ENCODE results near the gene TSPO. TPM values are rescaled to one million over a fixed set of nuclear protein-coding genes. Genes with fewer than 3 reads are reported as not detected.

Gene TSPO
- total and polyA plus RNA-seq, 3 donors from 2014 or later, result 42.8 to 92.5 (median 68.7) TPM

DNA sequence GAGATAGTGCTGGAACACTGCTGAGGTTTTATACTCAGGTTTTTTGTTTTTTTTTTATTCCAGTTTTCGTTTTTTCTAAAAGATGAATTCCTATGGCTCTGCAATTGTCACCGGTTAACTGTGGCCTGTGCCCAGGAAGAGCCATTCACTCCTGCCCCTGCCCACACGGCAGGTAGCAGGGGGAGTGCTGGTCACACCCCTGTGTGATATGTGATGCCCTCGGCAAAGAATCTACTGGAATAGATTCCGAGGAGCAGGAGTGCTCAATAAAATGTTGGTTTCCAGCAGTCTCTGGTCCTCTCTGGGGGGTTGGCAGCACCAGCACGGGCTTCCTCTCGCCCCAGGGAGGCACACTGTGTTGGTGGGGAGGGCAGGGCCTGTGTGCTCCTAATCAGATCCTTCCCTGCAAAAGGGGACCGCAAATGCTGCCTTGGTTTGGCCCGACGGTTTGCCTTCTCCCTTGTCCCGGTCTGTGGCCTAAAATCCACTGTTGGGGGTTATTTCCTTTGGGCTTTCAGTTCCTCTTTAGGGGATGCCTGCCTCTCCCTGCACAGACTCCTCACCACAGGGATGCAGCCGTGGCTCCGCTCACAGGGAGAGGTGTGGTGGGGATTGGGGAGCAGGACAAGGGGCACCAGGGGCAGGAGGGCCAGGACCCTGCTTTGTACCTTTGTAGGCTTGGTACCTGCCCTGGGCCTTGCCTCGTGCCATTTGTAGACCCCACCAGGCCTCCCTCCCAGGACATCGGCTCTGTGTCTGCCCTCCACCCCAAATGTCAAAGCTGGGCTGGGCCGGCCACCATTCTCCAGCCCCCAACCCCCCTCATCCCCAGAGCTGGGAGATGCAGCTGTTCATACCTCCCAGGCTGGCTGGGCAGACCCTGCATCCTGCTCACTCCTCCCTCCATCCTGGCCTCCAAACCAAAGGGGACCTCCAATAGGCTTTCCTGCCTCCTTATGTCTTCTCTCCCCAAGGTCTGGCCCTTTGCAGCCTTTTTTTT is 21.6 kb upstream of the TSPO start:
- WGBS, 2 donors, result 61 to 73% methylated on average over 12 to 16 of the region's 16 CpGs
- Histone ChIP-seq H3K27me3 (no peaks in the 10 kb centered on the region), H3K27ac (no peak overlapping the region), H3K36me3 (ENCODE audit: low read depth, missing control alignments) (no peaks in the 10 kb centered on the region), H3K4me1 (peaks cover 11% of the 10 kb centered on the region), H3K4me3 (no peak overlapping the region), H3K9me3 (no peaks in the 10 kb centered on the region)
- DNase-seq, result no peak
- TF ChIP-seq POLR2A (IDR thresholded peaks at IDR 0.05), result no peak
- TF ChIP-seq, protein P1, sequence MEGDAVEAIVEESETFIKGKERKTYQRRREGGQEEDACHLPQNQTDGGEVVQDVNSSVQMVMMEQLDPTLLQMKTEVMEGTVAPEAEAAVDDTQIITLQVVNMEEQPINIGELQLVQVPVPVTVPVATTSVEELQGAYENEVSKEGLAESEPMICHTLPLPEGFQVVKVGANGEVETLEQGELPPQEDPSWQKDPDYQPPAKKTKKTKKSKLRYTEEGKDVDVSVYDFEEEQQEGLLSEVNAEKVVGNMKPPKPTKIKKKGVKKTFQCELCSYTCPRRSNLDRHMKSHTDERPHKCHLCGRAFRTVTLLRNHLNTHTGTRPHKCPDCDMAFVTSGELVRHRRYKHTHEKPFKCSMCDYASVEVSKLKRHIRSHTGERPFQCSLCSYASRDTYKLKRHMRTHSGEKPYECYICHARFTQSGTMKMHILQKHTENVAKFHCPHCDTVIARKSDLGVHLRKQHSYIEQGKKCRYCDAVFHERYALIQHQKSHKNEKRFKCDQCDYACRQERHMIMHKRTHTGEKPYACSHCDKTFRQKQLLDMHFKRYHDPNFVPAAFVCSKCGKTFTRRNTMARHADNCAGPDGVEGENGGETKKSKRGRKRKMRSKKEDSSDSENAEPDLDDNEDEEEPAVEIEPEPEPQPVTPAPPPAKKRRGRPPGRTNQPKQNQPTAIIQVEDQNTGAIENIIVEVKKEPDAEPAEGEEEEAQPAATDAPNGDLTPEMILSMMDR (IDR thresholded peaks at IDR 0.05), result no peak
- intact Hi-C loops (cut with DNase I; ENCODE audit: low total_unique reads), result no loop called here

DNA sequence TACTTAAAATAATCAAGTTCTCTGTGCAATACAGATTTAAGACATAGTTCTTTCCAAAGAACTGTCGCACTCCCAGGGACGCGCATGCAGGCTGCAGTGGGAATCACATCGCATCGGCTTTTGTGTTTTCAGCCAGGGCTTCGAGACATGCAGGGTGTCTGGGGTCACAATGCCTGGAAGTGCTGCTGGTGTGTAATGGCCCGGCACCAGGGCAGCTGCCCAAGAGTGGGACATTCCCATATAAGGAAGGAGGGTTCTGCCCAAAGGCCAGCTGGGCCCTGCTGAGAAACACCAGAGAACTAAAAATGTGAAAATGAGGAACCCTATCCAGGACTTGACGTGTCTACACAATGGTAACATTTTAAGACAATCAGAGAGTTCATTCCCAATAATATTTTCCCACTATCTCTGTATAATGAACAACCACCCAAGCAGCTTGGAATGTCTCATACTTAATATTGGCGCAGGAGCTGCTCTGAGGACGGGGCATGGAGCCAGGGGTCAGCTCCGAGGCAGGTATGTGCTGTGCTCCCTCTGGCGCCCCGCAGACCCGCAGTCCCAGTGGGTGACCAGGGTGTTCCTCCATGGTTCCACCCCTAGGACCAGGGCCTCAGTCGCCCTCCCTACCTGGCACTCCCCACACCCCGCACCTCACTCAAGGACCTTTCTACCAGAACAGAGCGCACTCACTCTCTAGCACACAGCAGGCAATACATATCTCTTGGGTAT is 19.4 kb upstream of the TSPO start:
- intact Hi-C loops (cut with DNase I; ENCODE audit: low total_unique reads), result no loop called here
- H3K27ac ChIP-seq, result peak overlapping the region in 1 of 2 donors; percentile 50
- H3K4me1 ChIP-seq, result peaks cover 11% of the 10 kb centered on the region
- H3K36me3 ChIP-seq (ENCODE audit: low read depth, missing control alignments), result no peaks in the 10 kb centered on the region
- H3K27me3 ChIP-seq, result no peaks in the 10 kb centered on the region
- WGBS, 2 donors, result 62 to 68% methylated on average over 17 of the region's 17 CpGs
- H3K9me3 ChIP-seq, result no peaks in the 10 kb centered on the region
- TF ChIP-seq, protein P1 (IDR thresholded peaks at IDR 0.05), result no peak
- no peak for TF ChIP-seq POLR2A (IDR thresholded peaks at IDR 0.05)
- DNase-seq, result peak; percentile 34
- H3K4me3 ChIP-seq, result no peak overlapping the region

DNA sequence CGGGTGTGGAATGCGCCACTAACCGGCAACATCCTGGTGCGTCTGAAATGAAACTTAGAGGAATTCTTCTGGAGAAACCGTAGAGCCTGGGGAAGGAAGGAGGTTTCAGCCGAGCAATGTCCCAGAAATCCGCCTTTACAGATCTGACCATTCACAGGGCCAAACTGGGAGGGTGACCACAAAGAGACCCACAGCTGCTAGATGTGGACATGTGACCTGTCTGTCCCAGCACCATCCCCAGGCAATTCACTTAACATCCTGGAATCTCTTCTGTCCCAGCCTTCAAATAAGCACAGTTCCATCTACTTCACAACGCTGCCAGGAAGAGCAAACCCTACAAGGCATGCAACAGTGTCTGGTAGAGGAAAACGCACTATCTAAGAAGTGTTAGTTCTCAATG is 18.0 kb upstream of the TSPO start:
- intact Hi-C loops (cut with DNase I; ENCODE audit: low total_unique reads), result no loop called here
- Histone ChIP-seq H3K4me3 (no peak overlapping the region), H3K36me3 (ENCODE audit: low read depth, missing control alignments) (no peaks in the 10 kb centered on the region), H3K27me3 (no peaks in the 10 kb centered on the region), H3K4me1 (peaks cover 11% of the 10 kb centered on the region), H3K9me3 (no peaks in the 10 kb centered on the region), H3K27ac (no peak overlapping the region)
- WGBS, 2 donors, result 85 to 88% methylated on average over 9 of the region's 9 CpGs
- DNase-seq, result no peak
- TF ChIP-seq, protein P1 (IDR thresholded peaks at IDR 0.05), result no peak
- no peak for TF ChIP-seq POLR2A (IDR thresholded peaks at IDR 0.05)

DNA sequence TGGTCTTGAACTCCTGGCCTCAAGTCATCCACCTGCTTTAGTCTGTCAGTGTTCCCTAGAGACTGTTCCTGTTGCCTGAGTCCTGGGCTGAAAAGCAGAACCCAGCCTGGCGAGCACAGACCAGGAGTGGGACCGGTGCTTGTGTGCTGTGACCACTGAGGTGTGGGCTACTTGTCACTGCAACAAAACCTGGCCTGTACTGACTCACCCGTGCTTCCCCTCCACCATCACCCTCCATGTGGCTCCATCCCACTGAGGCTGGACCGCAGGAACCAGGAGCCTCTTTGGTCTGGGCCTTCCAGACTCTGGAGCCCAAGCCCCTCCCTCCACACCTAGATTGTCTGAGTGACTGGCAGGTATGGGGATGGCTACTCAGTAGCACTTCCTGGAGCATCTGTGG is 16.8 kb upstream of the TSPO start:
- 91% methylated on average over 4 of the region's 4 CpGs; no CpG with 5 or more reads in 1 of the 2 donors for WGBS, 2 donors
- no peak for DNase-seq

More for the DNA sequence above, 16.8 kb upstream of the TSPO start:
- TF ChIP-seq, protein P1 (IDR thresholded peaks at IDR 0.05), result no peak
- TF ChIP-seq POLR2A (IDR thresholded peaks at IDR 0.05), result no peak
- Histone ChIP-seq H3K4me3 (no peak overlapping the region), H3K36me3 (ENCODE audit: low read depth, missing control alignments) (no peaks in the 10 kb centered on the region), H3K4me1 (peaks cover 11% of the 10 kb centered on the region), H3K27ac (no peak overlapping the region), H3K27me3 (no peaks in the 10 kb centered on the region), H3K9me3 (no peaks in the 10 kb centered on the region)
- intact Hi-C loops (cut with DNase I; ENCODE audit: low total_unique reads), result no loop called here
